ENCODE data around the gene SYNGR2. TPM values are rescaled to one million over a fixed set of nuclear protein-coding genes. Genes with fewer than 3 reads are reported as not detected.
A peak's percentile ranks its signal among the peaks of the same experiment; 100 is the strongest.

SYNGR2 gene
- total and polyA plus RNA-seq, 8 donors, result 39.0 to 227 (median 48.6) TPM

- H3K27me3 ChIP-seq, result peaks cover 0 to 12% of the 10 kb centered on the region in 2 donors
- peaks cover 30 to 95% of the 10 kb centered on the region in 2 donors for H3K4me1 ChIP-seq
- intact Hi-C loops (cut with DNase I), result no loop called here
- peak overlapping the region; percentile 90 to 93 for H3K27ac ChIP-seq
- ATAC-seq (no peak), DNase-seq (peak in 1 of 4 donors; percentile 68)
- TF ChIP-seq, protein P1, sequence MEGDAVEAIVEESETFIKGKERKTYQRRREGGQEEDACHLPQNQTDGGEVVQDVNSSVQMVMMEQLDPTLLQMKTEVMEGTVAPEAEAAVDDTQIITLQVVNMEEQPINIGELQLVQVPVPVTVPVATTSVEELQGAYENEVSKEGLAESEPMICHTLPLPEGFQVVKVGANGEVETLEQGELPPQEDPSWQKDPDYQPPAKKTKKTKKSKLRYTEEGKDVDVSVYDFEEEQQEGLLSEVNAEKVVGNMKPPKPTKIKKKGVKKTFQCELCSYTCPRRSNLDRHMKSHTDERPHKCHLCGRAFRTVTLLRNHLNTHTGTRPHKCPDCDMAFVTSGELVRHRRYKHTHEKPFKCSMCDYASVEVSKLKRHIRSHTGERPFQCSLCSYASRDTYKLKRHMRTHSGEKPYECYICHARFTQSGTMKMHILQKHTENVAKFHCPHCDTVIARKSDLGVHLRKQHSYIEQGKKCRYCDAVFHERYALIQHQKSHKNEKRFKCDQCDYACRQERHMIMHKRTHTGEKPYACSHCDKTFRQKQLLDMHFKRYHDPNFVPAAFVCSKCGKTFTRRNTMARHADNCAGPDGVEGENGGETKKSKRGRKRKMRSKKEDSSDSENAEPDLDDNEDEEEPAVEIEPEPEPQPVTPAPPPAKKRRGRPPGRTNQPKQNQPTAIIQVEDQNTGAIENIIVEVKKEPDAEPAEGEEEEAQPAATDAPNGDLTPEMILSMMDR (IDR thresholded peaks at IDR 0.05), result no peak
- H3K4me3 ChIP-seq, result peak overlapping the region in 1 of 2 donors; percentile 94
- H3K36me3 ChIP-seq, result peaks cover 0 to 23% of the 10 kb centered on the region in 2 donors
- no peaks in the 10 kb centered on the region for H3K9me3 ChIP-seq
These were observed 38.9 kb upstream of the SYNGR2 start for GRCh38 chr17:78129351-78130089.

DNA sequence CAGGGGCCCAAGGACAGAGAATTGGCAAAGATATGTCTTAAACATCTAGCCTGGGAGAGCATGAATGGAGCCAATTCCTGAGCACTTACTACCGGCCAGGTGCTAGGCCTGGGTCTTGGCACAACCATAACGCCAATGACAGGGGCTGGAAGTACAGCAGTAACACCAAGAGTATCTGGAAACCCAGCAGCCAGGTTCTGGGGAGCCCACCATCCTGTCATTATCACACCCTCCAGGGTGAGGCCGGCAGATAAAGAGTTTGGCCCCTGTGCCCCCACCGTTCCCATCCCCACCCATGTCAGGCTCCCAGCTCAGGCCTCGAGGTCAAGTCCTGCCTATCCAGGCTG is 38.3 kb upstream of the SYNGR2 start:
- DNase-seq, result no peak
- Histone ChIP-seq H3K36me3 (peaks cover 0 to 23% of the 10 kb centered on the region in 2 donors), H3K4me3 (peak overlapping the region in 1 of 2 donors; percentile 58), H3K27me3 (peaks cover 0 to 12% of the 10 kb centered on the region in 2 donors), H3K27ac (peak overlapping the region; percentile 60 to 93), H3K9me3 (no peaks in the 10 kb centered on the region), H3K4me1 (peaks cover 30 to 92% of the 10 kb centered on the region in 2 donors)
- ATAC-seq, result no peak
- intact Hi-C loops (cut with DNase I), result no loop called here
- TF ChIP-seq, protein P1 (IDR thresholded peaks at IDR 0.05), result no peak

DNA sequence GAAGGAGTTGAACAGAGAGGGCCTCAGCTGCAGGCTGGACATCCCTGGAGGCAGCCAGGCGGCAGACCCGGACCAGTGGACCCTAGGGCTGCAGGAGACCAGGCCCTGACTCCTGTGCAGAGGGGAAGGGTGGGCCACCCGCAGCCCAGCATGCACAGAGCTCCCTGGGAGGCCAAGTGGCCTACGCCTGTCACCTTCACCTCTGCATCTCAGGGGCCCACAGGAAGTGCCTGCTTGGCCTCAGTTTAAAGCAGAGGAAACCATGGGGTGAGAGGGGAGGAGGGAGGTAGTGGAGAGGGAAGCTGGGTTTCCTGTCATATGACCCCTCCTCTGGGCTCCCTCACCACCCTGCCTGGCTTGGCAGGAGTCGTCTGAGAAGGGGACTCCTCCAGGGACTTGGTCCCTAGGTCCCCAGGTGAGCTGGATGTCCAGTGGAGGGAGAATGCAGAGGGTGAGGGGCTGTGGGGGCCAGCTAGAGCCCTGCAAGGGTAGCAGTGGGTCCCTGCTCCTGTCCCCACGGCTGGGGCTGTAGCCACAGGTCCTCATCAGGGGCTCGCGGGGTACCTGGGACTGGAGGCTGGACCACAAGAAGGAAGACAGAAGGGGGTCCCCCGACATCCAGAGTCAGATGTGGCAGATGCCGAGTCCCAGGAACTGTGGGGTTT is 37.8 kb upstream of the SYNGR2 start, which contains the start of gene TMC8:
Gene TMC8 (plus strand): TSS at position 335 of the 665 bp plus-strand sequence. CDS start 818 bp downstream, outside the sequence.
- Histone ChIP-seq H3K9me3 (no peaks in the 10 kb centered on the region), H3K27ac (peak within 1 kb of the TSS; percentile 90 to 93), H3K4me3 (peak within 1 kb of the TSS; percentile 34 to 94), H3K27me3 (peaks cover 0 to 12% of the 10 kb centered on the region in 2 donors), H3K4me1 (peaks cover 30 to 87% of the 10 kb centered on the region in 2 donors), H3K36me3 (peaks cover 0 to 23% of the 10 kb centered on the region in 2 donors)
- TF ChIP-seq, protein P1 (IDR thresholded peaks at IDR 0.05), result no peak
- ATAC-seq (peak; percentile 2), DNase-seq (peak in 2 of 4 donors; percentile 75 to 81)
- intact Hi-C loops (cut with DNase I), result no loop called here

DNA sequence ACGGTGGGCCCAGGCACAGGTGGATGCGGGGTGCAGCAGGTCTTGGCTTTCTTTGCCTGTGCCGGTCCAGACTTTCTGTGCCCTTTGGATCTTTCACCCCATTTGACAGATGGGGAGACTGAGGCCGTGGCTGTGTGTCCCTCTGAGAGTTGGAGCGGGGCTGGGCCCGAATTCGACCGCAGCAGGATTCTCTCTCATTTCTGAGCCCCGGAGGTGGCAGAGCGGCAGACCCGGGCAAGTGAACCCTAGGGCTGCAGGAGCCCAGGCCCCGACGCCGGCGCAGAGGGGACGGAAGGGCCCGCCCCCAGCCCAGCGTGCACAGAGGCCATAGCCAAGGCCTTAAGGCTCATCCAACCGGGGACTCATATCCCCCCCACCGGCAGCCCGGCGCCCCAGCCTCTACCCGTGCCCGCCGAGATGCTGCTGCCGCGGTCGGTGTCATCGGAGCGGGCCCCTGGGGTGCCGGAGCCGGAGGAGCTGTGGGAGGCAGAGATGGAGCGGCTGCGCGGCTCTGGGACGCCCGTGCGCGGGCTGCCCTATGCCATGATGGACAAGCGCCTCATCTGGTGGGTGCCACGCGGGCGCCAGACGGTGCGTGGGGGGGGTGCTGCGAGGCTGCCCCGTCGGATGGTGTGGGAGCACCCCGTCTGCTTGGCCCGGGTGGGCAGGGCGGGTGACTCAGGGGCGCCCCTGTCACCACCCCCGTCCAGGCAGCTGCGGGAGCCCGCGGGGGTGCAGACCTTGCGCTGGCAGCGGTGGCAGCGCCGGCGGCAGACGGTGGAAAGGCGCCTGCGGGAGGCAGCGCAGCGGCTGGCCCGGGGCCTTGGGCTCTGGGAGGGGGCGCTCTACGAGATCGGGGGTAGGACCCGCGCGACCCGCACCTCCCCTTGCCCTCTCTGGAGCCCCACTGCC is 37.0 kb upstream of the SYNGR2 start:
- peak overlapping the region; percentile 60 to 93 for H3K27ac ChIP-seq
- ATAC-seq (peak; percentile 2), DNase-seq (peak in 1 of 4 donors; percentile 91)
- peaks cover 24 to 86% of the 10 kb centered on the region in 2 donors for H3K4me1 ChIP-seq
- intact Hi-C loops (cut with DNase I), result no loop called here
- peaks cover 0 to 18% of the 10 kb centered on the region in 2 donors for H3K36me3 ChIP-seq
- H3K4me3 ChIP-seq, result peak overlapping the region; percentile 34 to 58
- TF ChIP-seq, protein P1 (IDR thresholded peaks at IDR 0.05), result no peak
- no peaks in the 10 kb centered on the region for H3K9me3 ChIP-seq
- peaks cover 0 to 12% of the 10 kb centered on the region in 2 donors for H3K27me3 ChIP-seq

Measured in left lung (tissue), 10 donors.